ENCODE results near the gene SPECC1. TPM values are rescaled to one million over a fixed set of nuclear protein-coding genes. Genes with fewer than 3 reads are reported as not detected.

Gene SPECC1
- total RNA-seq, 1 donor from 2014 or later: 0.51 TPM

DNA sequence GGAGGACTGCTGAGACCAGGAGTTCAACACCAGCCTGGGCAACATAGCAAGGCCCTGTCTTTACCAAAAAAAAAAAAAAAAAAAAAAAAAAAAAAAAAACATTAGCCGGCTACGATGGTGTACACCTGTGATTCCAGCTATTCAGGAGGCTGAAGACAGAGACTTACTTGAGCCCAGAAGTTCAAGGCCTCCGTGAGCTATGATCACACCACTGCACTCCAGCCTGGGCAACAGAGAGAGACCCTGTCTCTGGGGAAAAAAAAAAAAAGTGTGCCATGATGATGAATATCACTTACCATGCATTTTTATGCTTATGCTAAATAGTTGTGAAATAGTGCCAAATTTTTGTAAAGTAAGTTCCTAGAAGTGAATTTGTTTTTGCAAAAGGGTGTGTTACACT is 261.2 kb downstream of the SPECC1 start:
- no peak for DNase-seq (ENCODE audit: low read depth in 2 of 2)

DNA sequence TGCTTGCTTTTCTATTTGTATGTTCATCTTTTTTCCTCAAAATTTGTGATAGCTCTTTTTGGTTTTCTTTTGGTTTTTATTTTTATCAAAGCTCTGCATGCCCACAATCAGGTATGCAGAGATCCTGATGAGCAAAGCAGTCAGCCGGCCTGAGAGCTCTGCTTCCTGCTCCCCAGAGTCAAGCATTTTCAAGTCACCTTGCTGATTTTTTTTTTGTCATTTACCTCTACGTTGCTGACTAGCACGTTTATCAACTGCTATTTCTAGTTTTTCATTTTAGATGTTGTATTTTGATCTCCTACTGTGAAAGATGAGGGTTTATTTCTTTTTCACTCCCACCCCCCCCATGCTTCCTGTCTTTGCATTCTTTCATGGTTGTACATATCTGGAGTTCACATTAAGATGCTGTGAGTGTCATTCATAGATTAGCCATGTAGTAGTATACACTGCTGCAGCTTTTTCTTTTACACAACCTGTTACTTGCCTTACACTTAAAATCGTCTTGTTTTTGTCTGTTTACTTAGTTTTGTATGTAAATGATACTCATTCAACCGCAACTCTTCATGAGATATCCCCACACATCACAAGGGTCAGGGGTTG is 262.0 kb downstream of the SPECC1 start:
- DNase-seq (ENCODE audit: low read depth in 2 of 2): no peak

DNA sequence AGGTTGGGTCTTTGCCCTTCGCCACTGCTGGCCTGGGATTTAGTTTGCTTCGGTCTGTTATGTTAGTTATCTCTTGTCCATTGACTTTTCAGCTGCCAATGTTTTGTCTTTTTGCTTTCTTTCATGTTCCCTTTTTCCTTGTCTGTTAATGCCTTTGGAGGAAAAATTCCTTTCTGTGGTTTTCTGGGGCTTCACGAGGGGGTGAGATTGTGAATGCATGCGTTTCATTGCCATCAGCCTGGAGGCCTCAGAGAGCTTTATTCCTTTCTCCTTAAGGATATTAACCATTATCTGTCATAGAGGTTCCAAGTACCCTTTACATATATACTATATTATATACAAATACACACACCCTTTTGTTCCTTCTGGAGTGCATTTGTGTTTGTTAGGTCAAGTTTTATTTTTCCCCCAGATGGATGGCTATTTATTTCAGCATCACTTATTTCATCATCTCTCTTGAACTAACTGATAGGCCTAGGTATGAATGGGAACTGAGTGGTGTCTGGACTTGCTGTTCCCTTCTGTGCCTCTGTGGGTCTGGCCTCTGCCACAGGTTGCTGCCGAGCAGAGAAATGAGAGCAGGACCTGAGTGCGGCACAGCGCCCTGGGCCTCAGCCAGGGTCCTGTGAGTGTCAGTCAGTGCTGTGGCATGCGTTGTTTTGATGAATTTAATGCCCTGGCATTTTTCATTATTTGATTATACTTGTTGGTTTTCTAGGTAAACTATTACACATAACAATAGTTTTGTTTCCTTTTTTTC is 264.8 kb downstream of the SPECC1 start:
- DNase-seq (ENCODE audit: low read depth in 2 of 2): no peak

DNA sequence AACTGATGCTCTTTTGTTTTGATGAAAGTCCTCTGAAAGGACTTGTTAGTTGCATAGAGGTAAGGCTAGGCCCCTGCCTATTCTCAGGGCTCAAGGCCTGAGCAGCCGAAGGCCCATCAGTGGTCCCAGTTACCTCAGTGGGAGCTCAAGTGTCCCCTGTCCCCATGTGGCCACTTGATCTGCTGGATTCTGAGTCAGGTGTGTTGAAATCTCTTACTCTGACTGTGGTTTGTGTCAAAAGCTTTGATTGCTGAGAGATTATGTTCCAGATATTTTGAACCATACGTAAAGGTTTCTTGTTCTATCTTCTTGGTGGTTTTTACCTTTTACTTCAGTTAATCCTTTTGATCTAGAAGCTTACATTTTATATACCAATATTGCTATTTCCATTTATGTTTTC is 266.5 kb downstream of the SPECC1 start:
- no peak for DNase-seq (ENCODE audit: low read depth in 2 of 2)

DNA sequence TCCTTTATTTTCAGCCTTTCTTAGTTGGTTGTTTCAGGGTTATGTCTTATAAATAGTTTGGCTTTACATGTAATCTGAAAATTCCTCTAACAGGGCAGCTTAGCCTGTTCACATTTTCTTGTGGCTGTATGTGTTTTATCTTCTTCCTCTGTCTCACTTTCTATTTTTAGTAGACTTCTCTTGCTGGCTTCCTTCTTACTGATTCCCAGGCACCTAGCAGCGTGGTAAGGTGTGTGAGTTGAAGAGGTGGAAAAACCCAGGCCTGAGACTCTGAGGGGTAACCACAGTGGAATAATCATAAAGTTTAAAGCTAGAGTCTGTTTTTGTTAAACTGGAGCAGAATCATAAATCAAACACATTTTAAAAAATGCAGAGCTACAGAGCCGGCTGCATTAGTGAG is 267.3 kb downstream of the SPECC1 start:
- no peak for DNase-seq (ENCODE audit: low read depth in 2 of 2)

DNA sequence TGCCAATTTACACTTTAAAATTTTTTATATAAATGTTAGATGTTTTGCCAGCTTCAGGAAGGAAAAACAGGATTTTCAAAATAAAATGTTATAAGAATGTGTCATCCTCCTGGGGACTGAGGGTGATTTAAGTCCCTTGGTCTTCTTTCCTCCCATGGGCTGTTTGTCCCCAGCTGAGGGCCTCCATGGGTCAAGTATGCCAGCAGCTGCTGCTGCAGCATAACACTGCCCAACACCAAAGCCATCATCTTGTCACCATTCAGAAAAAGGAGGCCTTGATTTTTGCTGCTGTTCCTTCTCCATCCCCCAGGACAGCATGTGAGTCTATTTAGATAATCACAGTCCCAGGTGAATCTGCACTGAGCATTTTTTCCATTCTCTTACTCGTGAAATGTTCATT is 269.6 kb downstream of the SPECC1 start:
- DNase-seq (ENCODE audit: low read depth in 2 of 2): no peak

DNA sequence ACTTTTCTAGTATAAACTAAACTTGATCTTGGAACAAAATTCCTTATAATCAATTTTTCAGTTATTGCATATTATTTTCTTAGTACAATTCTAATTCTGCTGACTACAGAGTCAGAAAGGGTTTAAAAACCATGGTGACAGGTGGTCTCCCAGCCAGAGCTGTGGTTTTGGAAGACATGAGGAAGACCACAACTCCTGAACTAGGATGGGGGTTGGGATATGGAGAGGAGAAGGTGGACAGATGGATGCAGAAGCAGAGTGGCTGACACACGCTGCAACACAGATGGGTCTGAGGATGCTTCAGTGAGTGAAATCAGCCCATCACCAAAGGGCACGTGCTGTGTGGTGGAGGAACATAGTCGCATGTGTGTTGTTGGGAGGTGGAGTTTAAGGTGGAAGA is 270.5 kb downstream of the SPECC1 start:
- DNase-seq (ENCODE audit: low read depth in 2 of 2): no peak

DNA sequence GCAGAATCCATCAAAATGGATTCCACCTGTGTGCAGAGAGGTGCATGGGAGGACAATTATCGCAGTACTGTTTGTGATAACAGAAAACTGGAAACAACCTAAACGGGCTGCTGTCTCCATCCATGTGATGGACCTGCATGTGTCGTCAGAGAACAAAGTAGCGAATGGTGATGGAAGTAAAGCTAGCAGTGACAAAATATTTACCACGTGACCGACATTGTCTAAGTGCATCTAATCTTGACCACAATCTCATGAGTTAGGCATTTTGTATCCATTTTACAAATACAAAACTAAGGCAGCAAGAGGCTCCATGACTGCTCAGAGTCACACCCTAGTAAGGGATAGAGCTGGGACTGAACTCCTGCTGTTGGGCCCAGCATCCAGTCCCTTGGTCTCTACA is 270.9 kb downstream of the SPECC1 start:
- no peak for DNase-seq (ENCODE audit: low read depth in 2 of 2)

DNA sequence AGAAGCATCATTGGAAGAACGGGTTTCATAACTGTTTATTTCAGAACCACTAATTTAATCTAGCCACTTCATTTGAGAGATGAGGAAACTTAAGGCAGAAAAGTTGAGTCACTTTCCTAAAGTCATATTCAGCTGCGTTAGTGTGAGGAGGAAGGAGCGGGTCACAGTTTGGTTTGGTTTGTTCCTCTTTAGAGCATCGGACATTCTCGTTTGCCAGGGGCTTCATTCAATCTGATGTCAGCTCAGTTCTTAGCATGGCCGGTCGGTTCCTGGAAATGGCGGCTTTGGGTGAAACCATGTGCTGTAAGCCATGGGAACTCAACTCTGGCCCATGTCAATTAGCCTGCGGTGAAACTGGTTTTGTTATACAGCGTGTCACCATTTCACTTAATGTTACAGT is 271.7 kb downstream of the SPECC1 start:
- DNase-seq (ENCODE audit: low read depth in 2 of 2): no peak

DNA sequence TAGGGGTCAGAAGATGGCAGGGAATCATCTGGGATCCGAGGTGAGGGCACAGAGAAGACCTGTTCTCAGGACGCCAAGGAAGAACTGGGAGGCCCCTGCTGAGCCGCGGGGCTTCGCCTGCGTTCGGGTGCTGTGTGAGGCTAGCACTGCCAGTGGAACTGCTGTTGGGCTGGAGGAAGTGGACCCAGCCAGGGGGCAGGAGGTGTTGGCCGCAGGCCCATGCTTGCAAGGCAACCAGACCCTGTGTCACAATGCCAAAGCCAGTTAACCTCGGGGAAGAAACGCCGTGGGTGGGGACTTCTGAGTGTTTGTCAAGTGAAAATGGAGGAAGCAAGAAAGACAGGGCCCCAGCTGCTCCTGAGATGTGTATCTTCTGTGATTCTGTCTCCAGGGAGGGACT is 272.7 kb downstream of the SPECC1 start:
- DNase-seq (ENCODE audit: low read depth in 2 of 2): no peak

DNA sequence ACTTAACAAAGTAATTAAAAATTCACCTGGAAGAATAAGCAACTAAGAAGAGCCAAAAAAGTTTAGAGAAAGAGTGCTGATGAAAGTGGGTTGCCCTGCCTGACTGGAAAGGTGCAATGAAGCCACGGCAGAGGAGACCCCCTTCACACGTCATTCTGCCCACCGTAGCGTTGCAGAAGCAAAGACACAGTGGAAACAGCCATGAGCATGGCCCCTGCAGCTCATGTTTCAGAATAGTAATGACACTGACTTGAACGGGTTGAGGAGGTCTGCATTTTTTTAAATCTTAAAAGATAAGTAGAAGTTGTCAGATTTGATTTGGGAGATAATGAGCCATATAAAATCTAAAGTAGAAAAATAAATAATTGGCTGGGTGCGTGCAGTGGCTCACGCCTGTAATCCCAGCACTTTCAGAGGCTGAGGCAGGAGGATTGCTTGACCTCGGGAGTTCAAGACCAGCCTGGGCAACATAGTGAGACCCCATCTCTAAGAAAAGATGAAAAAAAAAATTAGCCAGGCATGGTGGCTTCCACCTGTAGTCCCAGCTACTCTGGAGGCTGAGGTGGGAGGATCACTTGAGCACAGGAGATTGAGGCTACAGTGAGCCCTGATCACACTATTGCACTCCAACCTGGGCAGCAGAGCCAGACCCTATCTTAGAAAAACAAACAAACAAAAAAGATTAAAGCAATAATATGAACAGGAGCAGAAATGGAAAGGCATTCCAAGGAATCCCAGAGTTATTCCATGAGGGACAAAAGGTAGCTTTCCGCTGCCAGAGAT is 273.6 kb downstream of the SPECC1 start:
- no peak for DNase-seq (ENCODE audit: low read depth in 2 of 2)

DNA sequence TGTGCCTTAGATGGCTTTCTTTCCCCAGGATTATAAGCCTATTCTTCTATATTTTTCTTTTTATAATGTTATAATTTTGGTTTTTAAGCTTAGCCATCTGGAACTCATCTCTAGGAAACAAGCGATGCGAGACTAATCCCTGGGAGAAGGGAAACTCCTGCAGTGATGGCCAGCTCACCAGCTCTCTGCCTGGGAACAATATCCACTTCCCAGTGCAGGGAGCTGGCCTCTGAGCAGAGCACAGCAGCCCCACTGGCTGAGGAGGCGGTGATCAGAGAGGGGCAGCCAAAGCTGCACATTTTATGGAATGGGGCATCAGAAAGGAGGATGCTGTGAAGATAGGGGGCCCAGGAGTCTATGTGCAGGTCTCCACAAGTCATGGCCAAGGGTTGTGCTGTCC is 274.9 kb downstream of the SPECC1 start:
- DNase-seq (ENCODE audit: low read depth in 2 of 2): no peak

DNA sequence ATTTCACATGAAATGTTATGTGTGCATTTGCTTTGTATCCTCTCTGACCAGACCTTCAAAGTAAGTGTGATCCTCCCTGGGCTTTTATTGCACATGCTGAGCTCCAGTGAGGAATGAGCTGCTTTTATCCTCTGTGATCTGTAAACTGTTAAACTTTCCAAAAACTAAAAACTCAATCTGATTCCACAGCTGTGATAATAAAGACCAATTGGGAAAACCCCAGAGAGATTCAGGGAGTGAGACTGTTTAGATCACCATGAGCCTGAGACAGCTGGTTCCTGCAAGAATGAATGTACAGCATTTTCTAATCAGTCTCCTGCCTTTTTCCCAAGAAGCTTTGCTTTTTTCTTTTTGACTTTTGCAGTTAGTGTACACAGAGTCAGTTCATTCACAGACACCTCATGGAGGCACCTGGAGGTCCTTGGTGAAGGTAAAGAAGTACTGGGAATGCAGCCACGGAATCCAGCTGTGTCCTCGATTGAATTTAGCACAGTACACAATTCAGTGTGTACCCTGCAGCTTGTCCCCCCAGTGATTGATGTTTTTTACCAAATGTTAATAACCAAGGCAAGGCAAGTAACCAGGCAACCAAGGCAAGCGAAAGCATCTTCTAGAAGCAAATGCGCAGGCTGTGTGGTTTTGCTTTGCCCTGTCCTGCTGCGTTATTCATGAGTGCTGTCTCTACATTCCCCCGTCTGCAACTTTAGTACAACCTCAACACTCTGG is 275.6 kb downstream of the SPECC1 start:
- DNase-seq (ENCODE audit: low read depth in 2 of 2): no peak

DNA sequence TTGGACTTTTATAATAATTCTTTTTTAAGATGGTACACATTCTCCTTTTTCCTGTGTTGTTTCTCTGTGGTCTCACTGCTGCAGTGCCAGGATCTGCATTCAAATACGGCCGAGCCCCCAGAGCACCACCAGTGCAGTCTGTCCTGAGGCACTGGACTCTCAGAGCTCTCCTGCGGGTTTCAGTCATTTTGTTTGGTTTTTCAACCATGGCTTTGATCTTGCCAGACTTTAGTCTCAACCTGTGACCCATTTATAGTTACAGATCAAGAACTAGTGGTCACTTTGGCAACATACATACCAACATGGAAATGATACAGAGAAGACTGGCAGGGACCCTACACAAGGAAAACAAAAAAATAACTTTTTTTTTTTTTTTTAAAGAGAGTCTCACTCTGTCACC is 280.8 kb downstream of the SPECC1 start:
- DNase-seq (ENCODE audit: low read depth in 2 of 2): no peak

DNA sequence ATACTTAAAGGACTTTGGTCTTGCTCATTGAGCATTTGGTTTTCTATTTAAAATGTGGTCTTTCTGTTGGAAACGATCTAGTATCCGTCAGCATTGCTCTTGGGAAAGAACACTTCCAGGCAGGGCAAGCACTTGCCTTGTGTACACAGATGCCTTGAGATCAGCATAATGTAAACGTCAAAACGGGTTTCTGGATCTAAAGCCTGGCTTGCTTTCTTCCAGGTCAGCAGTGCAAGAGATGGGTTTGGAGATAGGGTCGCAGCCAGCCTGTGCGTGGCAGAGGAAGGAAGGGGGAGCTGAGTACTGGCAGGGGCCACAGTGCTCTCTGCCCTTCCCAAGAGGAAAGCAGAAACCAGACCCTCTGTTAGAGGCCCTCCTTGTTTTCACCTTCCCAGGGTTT is 282.7 kb downstream of the SPECC1 start:
- DNase-seq (ENCODE audit: low read depth in 2 of 2): no peak

DNA sequence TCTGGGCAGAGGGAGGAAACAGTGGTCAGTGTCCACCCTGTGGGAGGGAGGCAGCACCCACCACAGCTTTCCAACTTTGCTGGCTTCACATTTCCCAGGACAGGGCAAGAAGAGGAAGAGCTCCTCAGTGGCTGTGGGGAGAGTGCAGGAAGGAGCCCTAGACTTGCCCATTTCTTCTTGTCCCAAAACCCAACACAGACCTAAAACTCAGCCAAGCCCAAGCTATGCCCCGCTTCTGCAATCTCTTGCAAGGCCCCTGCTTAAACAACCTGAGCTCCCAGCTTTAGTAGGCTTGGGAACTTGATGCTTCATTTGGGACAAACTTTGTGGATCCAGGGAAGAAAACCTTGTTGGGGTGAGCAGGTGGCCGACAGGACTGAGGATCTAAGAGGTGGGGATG is 284.3 kb downstream of the SPECC1 start:
- DNase-seq (ENCODE audit: low read depth in 2 of 2): no peak

DNA sequence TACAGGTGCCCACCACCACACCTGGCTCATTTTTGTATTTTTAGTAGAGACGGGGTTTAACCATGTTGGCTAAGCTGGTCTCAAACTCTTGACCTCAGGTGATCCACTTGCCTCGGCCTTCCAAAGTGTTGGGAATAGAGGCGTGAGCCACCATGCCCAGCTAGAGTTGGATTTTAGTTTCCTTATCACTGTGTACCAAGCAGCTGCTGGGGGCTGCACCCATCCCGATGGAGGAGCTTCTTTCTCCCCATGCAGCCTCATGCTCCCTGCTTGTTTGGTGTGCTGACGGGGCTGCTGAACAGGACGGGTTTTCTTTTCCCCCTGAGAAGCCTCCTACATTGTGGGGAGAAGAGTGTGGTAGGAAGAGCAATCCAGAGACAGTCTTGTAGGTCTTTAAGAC is 285.0 kb downstream of the SPECC1 start:
- DNase-seq (ENCODE audit: low read depth in 2 of 2): no peak

DNA sequence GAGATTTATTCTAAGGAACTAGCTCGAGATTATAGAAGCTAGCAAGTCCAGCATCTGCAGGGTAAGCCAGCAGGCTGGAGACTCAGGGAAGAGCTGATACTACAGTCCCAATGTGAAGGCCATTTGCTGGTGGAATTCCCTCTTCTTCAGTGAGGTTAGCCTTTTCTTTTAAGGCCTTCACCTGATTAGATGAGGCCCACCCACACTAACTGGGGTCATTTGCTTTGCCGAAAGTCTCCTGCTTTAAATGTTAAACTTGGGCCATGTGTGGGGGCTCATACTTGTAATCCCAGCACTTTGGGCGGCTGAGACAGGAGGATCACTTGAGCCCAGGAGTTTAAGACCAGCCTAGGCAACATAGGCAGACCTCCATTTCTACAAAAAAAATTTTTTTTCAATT is 289.9 kb downstream of the SPECC1 start:
- no peak for DNase-seq (ENCODE audit: low read depth in 2 of 2)

DNA sequence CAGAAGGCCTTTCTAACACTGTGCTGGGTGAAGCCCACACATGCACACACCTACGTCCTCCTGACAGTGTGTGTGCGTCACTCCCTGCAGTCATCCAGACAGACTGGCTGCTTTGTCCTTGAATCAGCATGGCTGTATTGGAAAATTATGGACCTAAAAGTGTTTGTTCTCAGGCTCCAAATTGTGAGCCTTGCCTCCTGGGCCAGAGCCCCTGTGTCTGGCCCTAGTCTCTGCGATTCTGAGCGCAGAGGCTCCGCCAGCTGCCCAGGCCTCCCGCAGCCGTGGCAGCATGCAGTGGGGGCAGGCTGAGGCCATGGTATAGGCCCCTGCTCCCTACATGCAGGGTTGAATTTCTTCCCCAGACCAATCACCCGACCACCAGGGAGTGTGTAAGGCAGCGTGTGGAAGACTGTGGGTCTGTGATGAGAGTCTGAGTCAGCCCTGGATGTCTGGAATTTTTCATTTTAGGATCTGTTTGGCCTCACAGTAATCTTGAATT is 291.3 kb downstream of the SPECC1 start:
- DNase-seq (ENCODE audit: low read depth in 2 of 2): no peak

DNA sequence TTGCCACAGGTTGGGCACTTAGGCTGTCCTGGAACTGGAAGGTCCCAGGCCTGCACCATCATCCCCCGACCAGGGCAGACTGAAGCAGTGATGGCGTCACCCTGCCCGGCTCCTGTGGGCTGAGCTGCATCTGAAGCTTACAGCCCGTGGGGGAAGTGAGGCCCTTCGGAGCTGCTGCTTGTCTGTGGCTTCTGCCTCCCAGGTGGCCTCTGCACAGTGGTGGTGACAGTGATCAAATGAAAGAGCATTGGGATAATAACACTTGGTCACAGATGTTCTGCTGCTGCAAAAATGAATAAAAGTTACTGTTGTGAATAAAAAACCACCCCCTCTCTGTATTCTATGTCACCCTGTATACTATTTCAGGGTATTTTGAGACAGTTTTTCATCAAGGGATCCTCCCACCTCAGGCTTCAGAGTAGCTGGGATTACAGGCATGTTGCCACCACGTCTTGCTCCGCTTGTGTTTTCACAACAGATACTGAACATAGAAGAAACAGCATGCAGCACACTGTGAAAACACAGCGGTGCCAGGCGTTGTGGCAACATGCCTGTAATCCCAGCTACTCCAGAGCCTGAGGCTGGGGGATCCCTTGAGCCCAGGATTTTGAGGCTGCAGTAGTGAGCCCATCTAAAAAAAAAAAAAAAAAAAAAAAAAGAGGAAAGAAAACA is 293.2 kb downstream of the SPECC1 start:
- DNase-seq (ENCODE audit: low read depth in 2 of 2): no peak

DNA sequence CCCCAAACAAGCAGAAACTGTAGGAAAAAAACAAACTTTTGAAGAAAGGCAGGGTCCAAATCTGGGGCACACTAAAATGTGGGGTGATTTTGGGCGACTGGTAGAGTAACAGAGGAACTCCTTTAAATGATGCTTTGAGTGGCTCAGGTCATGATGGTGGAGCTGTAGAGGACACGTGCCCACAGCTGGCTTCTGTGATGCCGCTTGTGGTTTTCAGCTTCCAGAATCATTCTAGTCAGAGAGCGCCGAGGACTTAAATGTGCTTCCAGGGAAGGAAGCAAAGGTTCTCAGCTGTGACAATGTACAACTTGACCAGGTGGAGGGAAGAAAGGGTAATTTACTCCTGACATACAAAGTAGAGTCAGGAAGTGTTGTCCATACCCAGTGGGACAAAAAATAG is 295.8 kb downstream of the SPECC1 start:
- DNase-seq (ENCODE audit: low read depth in 2 of 2): no peak
